GM19455 (cell line): ENCODE results near the gene TGM3.

Experiments
- ATAC-seq: cut with Tn5 transposase; IDR thresholded peaks from one replicate; pipeline ENCODE4 v1.9.1; 2021; ENCODE audit not compliant: unreplicated experiment

The TGM3 gene

GRCh38 chr20:2335096-2335870 lies 39.5 kb downstream of the TGM3 start:
- no peak for ATAC-seq

- ATAC-seq, result no peak
These were observed 40.7 kb downstream of the TGM3 start for GRCh38 chr20:2336471-2336870.

GRCh38 chr20:2337142-2337541 lies 41.3 kb downstream of the TGM3 start:
- ATAC-seq, result no peak

- ATAC-seq, result no peak
These were observed 42.7 kb downstream of the TGM3 start for GRCh38 chr20:2338411-2339066.

GRCh38 chr20:2340136-2340535 lies 44.3 kb downstream of the TGM3 start:
- no peak for ATAC-seq

GRCh38 chr20:2340823-2341222 lies 45.0 kb downstream of the TGM3 start:
- no peak for ATAC-seq

GRCh38 chr20:2341336-2341735 lies 45.5 kb downstream of the TGM3 start:
- ATAC-seq, result no peak

GRCh38 chr20:2342243-2342642 lies 46.4 kb downstream of the TGM3 start:
- ATAC-seq, result no peak

- ATAC-seq, result no peak
These were observed 50.4 kb downstream of the TGM3 start for GRCh38 chr20:2346188-2346587.

GRCh38 chr20:2348336-2348735 lies 52.5 kb downstream of the TGM3 start:
- ATAC-seq, result no peak

GRCh38 chr20:2349801-2350200 lies 54.0 kb downstream of the TGM3 start:
- ATAC-seq, result no peak

- no peak for ATAC-seq
These were observed 54.8 kb downstream of the TGM3 start for GRCh38 chr20:2350606-2351005.

- no peak for ATAC-seq
These were observed 57.4 kb downstream of the TGM3 start for GRCh38 chr20:2353231-2353630.

- no peak for ATAC-seq
These were observed 61.3 kb downstream of the TGM3 start for GRCh38 chr20:2357114-2357513.

GRCh38 chr20:2358006-2358405 lies 62.2 kb downstream of the TGM3 start:
- no peak for ATAC-seq

GRCh38 chr20:2361035-2361593 lies 65.3 kb downstream of the TGM3 start:
- no peak for ATAC-seq

GRCh38 chr20:2363187-2363586 lies 67.4 kb downstream of the TGM3 start:
- no peak for ATAC-seq

GRCh38 chr20:2363587-2363986 lies 67.8 kb downstream of the TGM3 start:
- ATAC-seq, result no peak

GRCh38 chr20:2364044-2364443 lies 68.2 kb downstream of the TGM3 start:
- ATAC-seq, result no peak

GRCh38 chr20:2365091-2365490 lies 69.3 kb downstream of the TGM3 start:
- no peak for ATAC-seq

GRCh38 chr20:2365666-2366065 lies 69.9 kb downstream of the TGM3 start:
- no peak for ATAC-seq

GRCh38 chr20:2368621-2369020 lies 72.8 kb downstream of the TGM3 start:
- no peak for ATAC-seq
